Naive B cell (primary cell): ENCODE results near the gene UAP1L1. TPM values are rescaled to one million over a fixed set of nuclear protein-coding genes. Genes with fewer than 3 reads are reported as not detected.
"Not testable (repeated sequence)": the region's sequence is repeated elsewhere in the genome, so short reads cannot be mapped to it uniquely, and the experiment has no call there.

ENCODE experiments used
- ATAC-seq, 2 donors: fragments of 150-1000 bp; cut with Tn5 transposase; 2 replicates each; pipeline ENCODE4 v1.10.0; 2021; ENCODE audit warnings: low read depth in 2 of 2, mild to moderate bottlenecking in 2 of 2, moderate library complexity in 2 of 2
- DNase-seq: peaks from one replicate; pipeline ENCODE4 v3.0.0; 2022
- H3K27ac Mint-ChIP-seq, 6 donors: one replicate each; pipeline ENCODE4 v1.8.0; 2020 to 2022; ENCODE audit warnings: mild to moderate bottlenecking in 6 of 6, mixed read lengths in 6 of 6, moderate library complexity in 5 of 6, inconsistent platforms in 2 of 6
- H3K27me3 Mint-ChIP-seq, 3 donors: one replicate each; pipeline ENCODE4 v1.8.0; 2021 to 2022; ENCODE audit warnings: mixed read lengths in 3 of 3, mild to moderate bottlenecking in 1 of 3
- H3K36me3 Mint-ChIP-seq, 2 donors: one replicate each; pipeline ENCODE4 v1.8.0; 2020 to 2022; ENCODE audit warnings: mixed read lengths in 2 of 2, inconsistent platforms in 1 of 2, mild to moderate bottlenecking in 1 of 2
- H3K4me1 Mint-ChIP-seq, 3 donors: one replicate each; pipeline ENCODE4 v1.8.0; 2020 to 2022; ENCODE audit warnings: mixed read lengths in 3 of 3, inconsistent platforms in 1 of 3, mild to moderate bottlenecking in 1 of 3, moderate library complexity in 1 of 3
- H3K4me3 Mint-ChIP-seq, 8 donors: one replicate each; pipeline ENCODE4 v1.8.0; 2020 to 2022; ENCODE audit warnings: mild to moderate bottlenecking in 8 of 8, mixed read lengths in 8 of 8, moderate library complexity in 8 of 8, inconsistent platforms in 2 of 8
- H3K9me3 Mint-ChIP-seq, 7 donors: one replicate each; pipeline ENCODE4 v1.8.0; 2020 to 2022; ENCODE audit warnings: mixed read lengths in 7 of 7, mild to moderate bottlenecking in 5 of 7, inconsistent platforms in 2 of 7, moderate library complexity in 1 of 7
- polyA plus RNA-seq, 6 donors: library from polyadenylated mRNA; unstranded; fragments of 300-500 nt; fragmentation: Illumina TruSeq; gene quantifications; one replicate each; pipeline ENCODE4 v1.2.3, GENCODE V29; 2021; ENCODE audit warnings: low read depth in 6 of 6

The UAP1L1 gene
- polyA plus RNA-seq, 6 donors from 2014 or later: 1.7 to 6.1 (median 3.5) TPM

DNA sequence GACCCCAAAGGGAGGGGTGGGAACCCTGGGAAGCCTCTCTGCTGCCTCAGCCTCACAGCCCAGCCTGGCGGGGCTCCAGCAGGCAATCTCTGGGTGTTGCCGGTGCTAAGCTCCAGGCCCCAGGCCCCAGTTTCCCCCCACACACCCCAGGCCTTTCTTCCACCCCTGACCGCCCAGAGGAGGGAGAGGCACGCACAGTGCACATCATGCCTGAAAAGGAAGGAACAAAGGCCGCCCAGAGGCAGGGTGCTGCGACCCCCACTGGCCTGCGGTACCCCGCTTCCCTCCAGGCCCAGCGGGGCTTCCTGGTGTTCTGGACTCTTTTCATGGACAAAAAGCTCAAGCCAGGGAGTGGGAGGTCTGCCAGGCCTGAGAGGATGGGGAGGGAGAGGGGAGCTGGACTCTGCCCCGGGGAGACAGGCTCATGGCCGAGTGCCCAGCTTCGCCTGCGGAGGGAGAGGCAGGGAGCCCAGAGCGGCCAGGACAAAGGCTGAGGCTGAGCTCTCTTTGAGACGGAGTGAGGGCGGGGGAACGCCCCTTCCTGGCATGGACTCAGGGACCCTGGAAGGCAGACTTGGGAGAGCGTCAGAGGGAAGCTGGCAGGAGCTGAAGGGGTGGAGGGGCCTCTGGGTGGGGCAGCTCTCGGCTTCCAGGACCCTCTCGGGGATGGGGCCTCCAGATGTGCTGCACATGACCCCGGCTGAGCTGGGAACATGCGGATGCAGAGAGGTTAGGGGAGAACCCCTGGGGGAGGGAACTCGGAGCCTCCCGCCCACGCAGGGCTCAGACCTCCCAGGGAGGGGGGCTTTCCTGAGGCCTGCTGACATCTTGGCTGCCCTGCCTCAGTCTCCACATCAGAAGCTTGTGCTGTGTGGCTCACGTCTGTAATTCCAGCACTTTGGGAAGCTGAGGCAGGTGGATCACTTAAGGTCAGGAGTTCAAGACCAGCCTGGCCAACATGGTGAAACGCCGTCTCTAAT lies 21.6 kb upstream of the UAP1L1 start:
- ATAC-seq (no peak), DNase-seq (no peak)
- Mint-ChIP-seq H3K27ac (no peak overlapping the region), H3K36me3 (no peaks in the 10 kb centered on the region), H3K27me3 (peaks cover 0 to 21% (median 2%) of the 10 kb centered on the region in 3 donors), H3K4me3 (peak overlapping the region in 1 of 8 donors; percentile 23), H3K4me1 (no peaks in the 10 kb centered on the region), H3K9me3 (no peaks in the 10 kb centered on the region)

DNA sequence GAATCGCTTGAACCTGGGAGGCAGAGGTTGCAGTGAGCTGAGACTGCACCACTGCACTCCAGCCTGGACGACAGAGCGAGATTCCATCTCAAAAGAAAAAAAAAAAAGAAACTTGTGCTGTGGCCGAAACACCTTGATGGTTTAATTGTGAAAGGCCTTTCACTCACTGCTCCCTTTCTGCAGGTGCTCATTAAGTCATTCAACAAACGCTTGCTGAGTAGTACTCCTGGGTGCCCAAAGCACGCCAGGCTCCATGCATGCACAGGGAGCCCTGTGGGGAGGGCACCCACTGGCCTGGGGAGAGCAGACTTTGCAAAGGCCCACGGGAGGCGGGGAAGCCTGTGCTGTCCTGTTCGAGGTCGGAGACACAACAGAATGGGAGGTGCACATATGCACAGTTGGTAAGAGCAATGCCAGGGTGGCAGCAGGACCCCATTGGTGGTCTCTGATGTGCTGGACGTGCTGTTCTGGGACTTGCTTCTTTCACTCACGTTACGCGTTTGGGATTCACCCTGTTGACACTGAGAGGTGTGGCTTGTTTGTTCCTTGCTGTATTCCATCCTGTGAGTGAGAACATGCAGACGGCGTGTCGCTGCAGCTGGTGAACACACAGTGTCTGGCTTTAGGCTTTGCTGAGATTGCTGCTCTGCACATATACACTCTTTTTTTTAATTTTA lies 20.4 kb upstream of the UAP1L1 start:
- DNase-seq (no peak), ATAC-seq (no peak)
- Mint-ChIP-seq H3K27me3 (peaks cover 0 to 11% (median 0%) of the 10 kb centered on the region in 3 donors), H3K9me3 (no peaks in the 10 kb centered on the region), H3K4me3 (peak overlapping the region in 2 of 8 donors; percentile 30 to 50), H3K27ac (peak overlapping the region in 1 of 6 donors; percentile 49), H3K4me1 (no peaks in the 10 kb centered on the region), H3K36me3 (no peaks in the 10 kb centered on the region)

GRCh38 chr9:137057545-137057944 lies 19.8 kb upstream of the UAP1L1 start:
- H3K9me3 Mint-ChIP-seq: no peaks in the 10 kb centered on the region
- no peak overlapping the region for H3K4me3 Mint-ChIP-seq
- no peak for DNase-seq
- no peaks in the 10 kb centered on the region for H3K36me3 Mint-ChIP-seq
- peaks cover 0 to 4% (median 0%) of the 10 kb centered on the region in 3 donors for H3K27me3 Mint-ChIP-seq
- H3K27ac Mint-ChIP-seq: peak overlapping the region in 1 of 6 donors; percentile 13
- no peaks in the 10 kb centered on the region for H3K4me1 Mint-ChIP-seq
- ATAC-seq: no peak

DNA sequence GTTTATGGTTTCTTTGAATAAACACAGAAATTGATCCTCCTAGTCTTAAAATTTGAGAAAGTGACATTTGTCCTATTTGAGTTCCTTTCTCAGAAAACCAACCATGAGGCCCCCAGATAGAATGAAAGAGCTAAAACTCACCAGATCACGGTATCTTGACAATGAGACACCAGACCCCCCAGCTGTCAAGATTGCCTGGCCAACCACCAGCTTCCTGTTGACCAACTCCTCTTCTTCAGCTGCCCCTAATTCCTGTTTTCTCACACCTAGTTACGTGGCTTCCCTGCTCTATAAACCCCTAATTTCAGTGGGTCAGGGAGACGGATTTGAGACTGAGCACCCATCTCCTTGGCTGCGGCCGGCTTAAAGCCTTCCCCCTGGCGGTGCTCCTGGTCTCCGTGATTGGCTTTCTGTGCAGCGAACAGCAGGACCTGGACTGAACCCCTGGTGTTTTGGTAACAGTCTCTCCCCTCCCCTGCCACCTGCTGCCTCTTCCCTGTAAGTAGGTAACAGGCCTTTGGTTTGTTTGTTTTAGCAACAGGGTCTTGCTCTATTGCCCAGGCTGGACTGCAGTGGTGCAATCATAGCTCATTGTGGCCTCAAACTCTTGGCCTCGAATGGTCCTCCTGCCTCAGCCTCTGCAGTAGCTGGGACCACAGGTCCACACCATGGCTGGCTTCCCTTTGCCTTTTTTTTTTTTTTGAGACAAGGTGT lies 18.6 kb upstream of the UAP1L1 start:
- DNase-seq (no peak), ATAC-seq (no peak)
- no peak overlapping the region for H3K4me3 Mint-ChIP-seq
- H3K9me3 Mint-ChIP-seq: no peaks in the 10 kb centered on the region
- H3K4me1 Mint-ChIP-seq: no peaks in the 10 kb centered on the region
- no peaks in the 10 kb centered on the region for H3K27me3 Mint-ChIP-seq
- no peaks in the 10 kb centered on the region for H3K36me3 Mint-ChIP-seq
- H3K27ac Mint-ChIP-seq: peak overlapping the region in 1 of 6 donors; percentile 44

DNA sequence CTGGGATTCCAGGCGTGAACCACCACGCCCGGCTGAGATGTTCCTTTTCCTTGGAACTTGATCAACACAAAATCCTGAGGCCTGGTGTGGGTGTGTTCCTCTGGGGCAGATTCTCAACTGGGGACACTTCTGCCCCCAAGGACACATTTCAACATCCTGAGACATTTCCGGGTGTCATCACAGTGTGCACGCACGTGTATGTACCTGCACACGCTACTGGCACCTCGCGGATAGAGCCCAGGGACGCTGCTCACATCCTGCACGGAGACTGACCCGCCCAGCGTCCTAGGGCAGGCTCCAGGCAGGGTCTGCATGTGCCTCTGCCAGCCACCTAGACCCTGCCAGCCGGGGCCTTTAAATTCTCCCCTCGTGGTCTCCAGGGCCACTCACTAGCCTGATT lies 14.9 kb upstream of the UAP1L1 start:
- ATAC-seq: no peak
- H3K27ac Mint-ChIP-seq: peak overlapping the region in 1 of 6 donors; percentile 50
- no peaks in the 10 kb centered on the region for H3K9me3 Mint-ChIP-seq
- H3K36me3 Mint-ChIP-seq: no peaks in the 10 kb centered on the region
- DNase-seq: no peak
- H3K4me3 Mint-ChIP-seq: no peak overlapping the region
- H3K27me3 Mint-ChIP-seq: peaks cover 0 to 6% (median 0%) of the 10 kb centered on the region in 3 donors
- H3K4me1 Mint-ChIP-seq: peaks cover 0 to 5% (median 4%) of the 10 kb centered on the region in 3 donors

DNA sequence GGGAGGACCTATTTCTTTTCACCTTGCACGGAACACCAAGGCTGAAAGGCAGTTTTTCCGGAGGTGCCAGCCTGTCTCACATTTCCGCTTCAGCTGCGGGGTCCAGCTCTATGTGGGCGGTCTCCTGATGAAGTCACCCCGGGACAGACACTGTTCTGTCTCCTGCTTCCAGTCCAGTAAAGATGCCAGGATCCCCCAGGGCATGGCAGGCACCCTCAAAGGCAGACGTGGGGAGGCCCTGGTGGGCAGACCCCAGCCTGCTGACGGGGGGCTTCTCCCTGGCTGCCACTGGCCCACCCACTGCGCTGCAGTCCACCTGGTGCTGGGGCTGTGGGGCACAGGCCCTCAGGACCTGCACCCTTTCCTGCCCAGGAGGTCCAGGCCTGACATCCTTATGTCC lies 14.5 kb upstream of the UAP1L1 start:
- not testable (repeated sequence) for H3K9me3 Mint-ChIP-seq, DNase-seq, H3K27me3 Mint-ChIP-seq, H3K36me3 Mint-ChIP-seq, H3K4me1 Mint-ChIP-seq, ATAC-seq, H3K4me3 Mint-ChIP-seq
- H3K27ac Mint-ChIP-seq: peak overlapping the region in 1 of 6 donors; percentile 50

DNA sequence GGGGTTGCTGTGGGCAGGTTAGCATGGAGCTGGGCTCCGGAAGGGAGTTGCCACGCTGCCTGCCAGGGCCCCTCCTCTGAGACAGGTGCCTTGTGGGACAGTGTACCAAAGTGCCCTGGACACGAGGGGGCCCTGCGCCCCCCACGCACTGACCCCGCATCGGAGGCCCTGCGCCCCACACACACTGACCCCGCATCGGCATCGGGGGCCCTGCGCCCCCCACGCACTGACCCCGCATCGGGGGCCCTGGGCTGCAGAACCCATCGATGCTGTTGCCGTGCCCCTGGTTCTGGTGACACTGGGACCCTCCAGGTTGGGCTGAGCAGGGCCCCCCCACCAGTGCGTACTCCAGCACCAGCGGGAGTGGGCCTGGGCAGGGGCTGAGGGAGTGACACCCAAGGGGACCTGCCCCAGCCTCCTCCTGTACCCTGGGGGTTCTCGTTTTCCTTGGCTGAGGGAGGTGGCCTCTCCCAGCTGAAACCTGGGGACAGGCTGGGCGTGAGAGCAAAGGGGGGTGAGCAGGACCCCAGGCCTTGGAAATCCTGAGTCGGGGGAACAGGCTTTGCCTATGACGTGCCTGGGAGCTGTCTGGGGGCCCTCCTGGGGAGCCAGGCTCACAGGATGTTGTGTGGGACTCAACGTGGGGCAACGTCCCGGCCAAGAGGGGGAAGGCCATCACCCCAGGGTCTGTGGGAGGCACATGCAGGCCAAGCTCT lies 13.8 kb upstream of the UAP1L1 start:
- Mint-ChIP-seq H3K4me1 (peaks cover 5 to 12% (median 10%) of the 10 kb centered on the region in 3 donors), H3K4me3 (no peak overlapping the region), H3K36me3 (no peaks in the 10 kb centered on the region), H3K27ac (no peak overlapping the region), H3K9me3 (no peaks in the 10 kb centered on the region), H3K27me3 (peaks cover 0 to 11% (median 0%) of the 10 kb centered on the region in 3 donors)
- ATAC-seq (no peak), DNase-seq (no peak)

DNA sequence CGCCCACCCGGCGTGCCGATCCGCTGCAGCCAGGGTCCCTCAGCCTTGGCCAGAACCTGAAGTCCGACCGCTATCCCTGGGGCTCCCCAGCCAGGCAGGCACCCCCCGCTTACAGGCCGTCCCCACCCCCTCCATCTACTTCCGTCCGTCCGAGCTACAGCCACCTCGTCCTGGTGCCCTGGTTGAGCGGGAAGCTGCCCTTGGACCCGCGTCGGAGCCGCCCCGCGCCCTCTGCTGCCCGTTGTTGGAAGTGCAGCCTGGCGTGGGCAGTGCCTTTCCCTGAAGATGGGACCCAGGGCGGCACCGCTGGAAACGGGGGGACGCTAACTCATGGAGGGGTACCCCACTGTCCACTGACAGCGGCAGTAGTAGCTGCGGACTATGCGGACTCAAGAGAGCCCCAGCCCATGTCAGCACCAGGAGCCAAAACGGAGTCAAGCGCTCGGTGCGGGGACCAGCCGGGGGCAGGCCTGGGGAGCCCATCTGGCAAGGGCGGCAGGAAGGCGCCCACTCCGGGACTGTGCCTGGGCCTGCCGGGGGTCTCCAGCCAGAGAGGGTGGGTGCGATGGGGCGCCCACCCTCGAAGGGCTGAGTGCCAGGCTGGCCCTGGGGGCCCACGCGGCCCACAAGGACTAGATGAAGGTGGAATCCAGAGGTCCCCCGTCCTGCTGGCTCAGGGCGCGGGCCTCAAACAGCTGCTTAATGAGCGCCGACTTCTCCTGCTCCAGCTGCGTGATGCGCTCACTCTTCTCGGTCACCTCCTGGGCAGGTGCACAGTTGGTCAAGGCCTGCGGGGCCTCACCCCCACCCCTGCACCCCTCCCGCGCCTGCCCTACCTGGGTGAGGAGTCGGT lies 13.1 kb upstream of the UAP1L1 start:
- no peak overlapping the region for H3K27ac Mint-ChIP-seq
- no peaks in the 10 kb centered on the region for H3K36me3 Mint-ChIP-seq
- peaks cover 5 to 12% (median 10%) of the 10 kb centered on the region in 3 donors for H3K4me1 Mint-ChIP-seq
- H3K4me3 Mint-ChIP-seq: no peak overlapping the region
- H3K27me3 Mint-ChIP-seq: peaks cover 0 to 11% (median 0%) of the 10 kb centered on the region in 3 donors
- H3K9me3 Mint-ChIP-seq: no peaks in the 10 kb centered on the region
- ATAC-seq: no peak
- DNase-seq: peak; percentile 36

GRCh38 chr9:137064880-137065164 lies 12.5 kb upstream of the UAP1L1 start:
- peaks cover 0 to 11% (median 0%) of the 10 kb centered on the region in 3 donors for H3K27me3 Mint-ChIP-seq
- H3K4me3 Mint-ChIP-seq: no peak overlapping the region
- no peaks in the 10 kb centered on the region for H3K36me3 Mint-ChIP-seq
- no peak for DNase-seq
- H3K9me3 Mint-ChIP-seq: no peaks in the 10 kb centered on the region
- ATAC-seq: no peak
- peaks cover 5 to 12% (median 10%) of the 10 kb centered on the region in 3 donors for H3K4me1 Mint-ChIP-seq
- H3K27ac Mint-ChIP-seq: no peak overlapping the region

GRCh38 chr9:137065336-137065967 lies 11.9 kb upstream of the UAP1L1 start:
- Mint-ChIP-seq H3K27ac (no peak overlapping the region), H3K4me1 (peaks cover 5 to 13% (median 10%) of the 10 kb centered on the region in 3 donors), H3K36me3 (no peaks in the 10 kb centered on the region), H3K27me3 (peaks cover 0 to 11% (median 0%) of the 10 kb centered on the region in 3 donors), H3K4me3 (no peak overlapping the region), H3K9me3 (no peaks in the 10 kb centered on the region)
- no peak for ATAC-seq
- DNase-seq: no peak

DNA sequence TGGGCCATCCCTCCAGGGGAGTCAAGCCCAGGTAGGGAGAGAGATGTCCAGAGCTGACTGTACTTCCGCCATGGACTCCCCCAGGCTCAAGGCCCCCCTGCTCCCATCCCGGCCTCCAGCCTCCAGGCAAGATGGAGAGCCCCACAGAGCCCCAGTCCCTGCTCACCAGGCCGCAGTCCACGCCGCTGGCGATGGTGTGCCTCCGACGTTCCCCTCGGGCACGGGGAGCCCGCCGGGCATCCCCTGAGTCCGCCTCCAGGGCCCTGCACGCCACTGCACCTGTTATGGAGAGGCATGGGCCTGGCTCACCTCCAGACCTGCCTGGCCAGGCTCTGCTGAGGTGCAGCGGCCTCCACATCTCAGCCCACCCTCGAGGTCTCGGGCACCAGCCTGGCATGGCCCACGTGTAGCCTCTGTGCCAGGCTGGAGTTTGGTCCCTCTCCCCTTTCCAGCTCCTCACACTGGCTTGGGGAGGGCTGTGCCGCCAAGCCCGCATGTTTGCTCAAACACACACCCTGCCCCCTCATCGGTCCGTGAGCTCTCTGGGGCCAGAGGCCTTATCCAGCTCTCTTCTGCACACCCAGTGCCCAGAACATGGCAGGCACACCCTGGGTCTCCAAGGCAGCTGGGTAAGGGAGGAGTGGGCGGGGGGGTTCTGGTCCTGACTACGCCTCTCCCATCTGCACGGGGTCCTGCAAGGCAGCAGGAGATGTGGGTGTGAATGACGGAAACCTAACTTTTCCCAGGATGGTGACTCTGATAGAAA lies 11.0 kb upstream of the UAP1L1 start:
- peak overlapping the region in 1 of 6 donors; percentile 80 for H3K27ac Mint-ChIP-seq
- H3K27me3 Mint-ChIP-seq: peaks cover 0 to 11% (median 0%) of the 10 kb centered on the region in 3 donors
- peaks cover 10 to 21% (median 15%) of the 10 kb centered on the region in 3 donors for H3K4me1 Mint-ChIP-seq
- ATAC-seq (no peak), DNase-seq (no peak)
- H3K36me3 Mint-ChIP-seq: no peaks in the 10 kb centered on the region
- no peak overlapping the region for H3K4me3 Mint-ChIP-seq
- H3K9me3 Mint-ChIP-seq: no peaks in the 10 kb centered on the region
